Lower leg skin (tissue), 3 donors: ENCODE measurements around the gene PTGER1.

Source experiments
- CTCF ChIP-seq, 3 donors: fragments of 450-650 bp; IDR thresholded peaks; one replicate each; pipeline ENCODE4 v1.5.1; 2016; ENCODE audit warnings: antibody characterized with exemption in 3 of 3, mild to moderate bottlenecking in 3 of 3, moderate library complexity in 2 of 3
- POLR2A ChIP-seq, 2 donors: fragments of 450-650 bp; IDR thresholded peaks; one replicate each; pipeline ENCODE4 v1.6.1; 2016 to 2017; ENCODE audit warnings: antibody characterized with exemption in 2 of 2, mild to moderate bottlenecking in 1 of 2, moderate library complexity in 1 of 2

- no peak for TF ChIP-seq CTCF (IDR thresholded peaks at IDR 0.05)
- no peak for TF ChIP-seq POLR2A (IDR thresholded peaks at IDR 0.05)
These were observed 1.8 kb downstream of the PTGER1 start for GRCh38 chr19:14473073-14473977.
